HL-60/S4 (cell line): Measurements from ENCODE around the gene DAD1.
"Not testable (repeated sequence)": the region's sequence is repeated elsewhere in the genome, so short reads cannot be mapped to it uniquely, and the experiment has no call there.

ENCODE experiments used
- in situ Hi-C: fragments of 300-500 bp; cut with MboI; formaldehyde crosslinking; loops from 2 replicates; pipeline ENCODE4 v1.14.3; 2022; ENCODE audit warnings: low sequenced_read_pairs

DAD1 gene

GRCh38 chr14:22554498-22555383, 34.3 kb downstream of the DAD1 start:
- in situ Hi-C loops, result no loop called here

GRCh38 chr14:22553861-22554497, 35.0 kb downstream of the DAD1 start:
- in situ Hi-C loops, result not testable (repeated sequence)

GRCh38 chr14:22553445-22553844, 35.6 kb downstream of the DAD1 start:
- in situ Hi-C loops, result no loop called here

GRCh38 chr14:22552827-22553076, 36.3 kb downstream of the DAD1 start:
- in situ Hi-C loops, result no loop called here

GRCh38 chr14:22552001-22552826, 36.8 kb downstream of the DAD1 start:
- in situ Hi-C loops, result no loop called here

GRCh38 chr14:22551605-22551997, 37.4 kb downstream of the DAD1 start:
- in situ Hi-C loops, result no loop called here

GRCh38 chr14:22549981-22550673, 38.9 kb downstream of the DAD1 start:
- in situ Hi-C loops, result no loop called here

GRCh38 chr14:22549324-22549962, 39.6 kb downstream of the DAD1 start:
- in situ Hi-C loops, result no loop called here

- in situ Hi-C loops, result no loop called here
Observed at GRCh38 chr14:22547948-22548750, 40.9 kb downstream of the DAD1 start.

GRCh38 chr14:22547313-22547947, 41.6 kb downstream of the DAD1 start:
- in situ Hi-C loops, result no loop called here

GRCh38 chr14:22546722-22547071, 42.3 kb downstream of the DAD1 start:
- in situ Hi-C loops, result no loop called here

GRCh38 chr14:22545842-22546721, 42.9 kb downstream of the DAD1 start:
- in situ Hi-C loops, result no loop called here

GRCh38 chr14:22544881-22545420, 44.1 kb downstream of the DAD1 start:
- in situ Hi-C loops, result no loop called here

- in situ Hi-C loops, result no loop called here
Observed at GRCh38 chr14:22544406-22544805, 44.6 kb downstream of the DAD1 start.

GRCh38 chr14:22543570-22544357, 45.3 kb downstream of the DAD1 start:
- in situ Hi-C loops, result not testable (repeated sequence)

GRCh38 chr14:22542360-22542759, 46.7 kb downstream of the DAD1 start:
- in situ Hi-C loops, result no loop called here

- in situ Hi-C loops, result no loop called here
Observed at GRCh38 chr14:22541721-22542120, 47.3 kb downstream of the DAD1 start.
